Cardiac fibroblast (primary cell): ENCODE measurements around the gene SCN5A.

Source experiments
- DNase-seq, 2 donors: peaks; one replicate each; pipeline versions ENCODE4 v3.0.0 to v3.0.0-alpha.2; 2010; ENCODE audit warnings: low read depth in 2 of 2
- H3K4me3 ChIP-seq, 2 donors: replicated peaks in 1 of 2; 1 replicate in 1 of 2; 2 replicates in 1 of 2; pipeline ENCODE4 v1.5.1; 2011; ENCODE audit warnings: low read depth in 2 of 2, low read length in 2 of 2, mild to moderate bottlenecking in 2 of 2, moderate library complexity in 1 of 2
- CTCF ChIP-seq: IDR thresholded peaks from one replicate; pipeline ENCODE4 v1.5.1; 2011; ENCODE audit warnings: low read depth, mild to moderate bottlenecking, low read length, inconsistent platforms

The SCN5A gene

DNA sequence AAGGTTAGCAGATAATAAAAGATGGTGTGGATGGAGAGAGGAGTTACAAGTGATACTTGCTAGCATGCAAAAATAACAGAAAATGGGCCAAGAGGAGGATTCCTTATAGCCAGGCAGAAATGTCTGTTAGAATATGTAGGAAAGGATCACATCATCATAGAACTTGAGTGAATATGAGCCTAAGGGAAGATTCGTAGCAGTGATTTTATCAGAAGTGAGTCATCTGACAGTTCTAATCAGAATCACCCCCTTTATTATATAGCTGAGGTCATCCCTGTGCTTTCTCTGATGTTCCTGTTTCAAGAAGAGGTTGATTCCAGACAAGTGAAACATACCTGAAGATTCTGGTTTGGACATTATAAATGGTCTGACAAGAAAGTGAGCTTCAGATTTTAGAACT is 130.5 kb downstream of the SCN5A start:
- no peak for DNase-seq
- H3K4me3 ChIP-seq, result no peak overlapping the region
- TF ChIP-seq CTCF, result no peak

- no peak overlapping the region for H3K4me3 ChIP-seq
- no peak for TF ChIP-seq CTCF
- peak in 1 of 2 donors; percentile 81 for DNase-seq
These were observed 132.8 kb downstream of the SCN5A start for GRCh38 chr3:38516669-38517068.

GRCh38 chr3:38515367-38515766 is 134.1 kb downstream of the SCN5A start:
- no peak for DNase-seq
- TF ChIP-seq CTCF, result no peak
- H3K4me3 ChIP-seq, result no peak overlapping the region

GRCh38 chr3:38511546-38511945 is 137.9 kb downstream of the SCN5A start:
- no peak overlapping the region for H3K4me3 ChIP-seq
- DNase-seq, result no peak
- TF ChIP-seq CTCF, result no peak

DNA sequence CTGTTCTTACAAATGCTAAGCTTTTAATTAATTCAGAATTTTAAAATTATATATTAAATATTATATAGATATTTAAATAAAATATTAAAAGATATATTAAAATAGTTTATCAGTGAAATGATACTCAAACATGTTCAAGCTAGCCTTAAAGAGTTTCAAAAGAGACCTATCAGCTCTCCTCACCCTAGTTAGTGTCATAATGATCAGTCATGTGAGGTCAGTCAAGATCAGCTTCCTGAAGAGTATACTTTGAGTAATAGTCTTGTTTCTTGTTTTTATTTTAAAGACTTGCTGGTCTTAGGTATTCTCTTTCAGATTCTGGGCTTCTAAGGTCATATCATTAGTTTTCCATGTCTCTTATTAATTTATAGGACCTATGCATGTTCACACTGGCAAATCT is 138.9 kb downstream of the SCN5A start:
- TF ChIP-seq CTCF, result no peak
- no peak for DNase-seq
- no peak overlapping the region for H3K4me3 ChIP-seq

GRCh38 chr3:38509732-38510131 is 139.8 kb downstream of the SCN5A start:
- TF ChIP-seq CTCF, result no peak
- no peak for DNase-seq
- H3K4me3 ChIP-seq, result no peak overlapping the region

DNA sequence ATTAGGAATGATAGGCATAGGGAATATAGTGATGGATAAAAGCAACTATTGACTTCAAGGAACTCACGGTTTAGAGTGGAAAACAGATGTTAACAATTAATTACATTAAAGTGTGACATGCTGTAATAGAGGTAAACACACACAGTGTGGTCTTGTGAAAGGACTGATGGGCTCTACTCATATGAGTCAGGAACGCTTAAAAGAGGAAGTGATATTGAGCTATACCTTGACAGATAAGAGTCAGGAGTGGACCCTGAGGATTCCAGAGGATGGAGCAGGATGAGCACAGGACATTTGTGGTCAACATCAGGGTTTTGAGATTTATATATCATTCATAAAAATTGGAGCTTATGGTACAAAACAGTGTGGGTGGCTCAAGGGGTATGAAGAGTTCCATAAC is 142.4 kb downstream of the SCN5A start:
- no peak for TF ChIP-seq CTCF
- no peak for DNase-seq
- no peak overlapping the region for H3K4me3 ChIP-seq
